GM12892 (cell line): ENCODE data around the gene NME7.

Source experiments
- POLR2A ChIP-seq: IDR thresholded peaks from 2 replicates; pipeline ENCODE4 v1.6.1; 2011; ENCODE audit warnings: low read depth, low read length, control low read depth
- TAF1 ChIP-seq: IDR thresholded peaks from 2 replicates; pipeline ENCODE4 v1.6.1; 2011; ENCODE audit warnings: low read depth, mild to moderate bottlenecking, control low read depth, low read length, borderline replicate concordance

DNA sequence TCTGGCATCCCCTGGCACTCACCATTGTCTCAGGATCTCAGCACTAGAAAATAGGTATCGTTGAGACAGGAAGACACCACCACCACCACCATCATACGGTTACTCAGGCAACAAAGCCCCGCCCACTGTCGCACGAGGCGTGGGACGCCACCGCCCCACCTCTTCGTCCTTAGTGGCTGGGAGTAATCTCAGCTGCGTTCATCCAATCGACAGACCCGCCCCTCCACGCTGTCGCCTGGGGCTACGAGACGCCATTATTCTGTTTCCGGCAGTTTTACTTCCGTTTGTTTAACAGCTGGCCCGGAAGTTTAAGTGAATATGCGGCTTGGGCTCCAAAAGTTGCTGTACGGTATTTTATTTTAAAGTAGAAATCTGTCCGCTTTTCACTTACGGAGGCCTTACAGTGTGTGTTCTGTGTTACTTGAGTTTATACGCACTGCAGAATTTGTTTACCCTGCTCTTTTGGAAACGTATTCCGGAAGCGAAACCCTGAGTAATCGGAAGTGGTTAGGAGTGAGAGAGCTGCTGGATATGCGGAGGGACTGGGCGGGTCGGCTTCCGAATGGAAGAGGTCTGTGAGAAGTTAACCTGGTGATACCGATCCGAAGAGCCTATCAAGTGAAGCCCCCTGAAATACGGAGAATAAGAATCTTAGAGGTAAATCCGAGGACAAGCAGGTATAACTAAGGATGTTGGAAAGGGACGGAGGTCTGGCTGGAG is at the start of gene NME7, which contains the start of gene BLZF1:
- TF ChIP-seq TAF1: no peak
- peak; percentile 39; the same call in 1 of the 2 replicates for TF ChIP-seq POLR2A
